ENCODE data around the gene CARMIL1. TPM values are rescaled to one million over a fixed set of nuclear protein-coding genes. Genes with fewer than 3 reads are reported as not detected.

Gene CARMIL1
- total RNA-seq, 1 donor from 2014 or later: 30.4 TPM

DNA sequence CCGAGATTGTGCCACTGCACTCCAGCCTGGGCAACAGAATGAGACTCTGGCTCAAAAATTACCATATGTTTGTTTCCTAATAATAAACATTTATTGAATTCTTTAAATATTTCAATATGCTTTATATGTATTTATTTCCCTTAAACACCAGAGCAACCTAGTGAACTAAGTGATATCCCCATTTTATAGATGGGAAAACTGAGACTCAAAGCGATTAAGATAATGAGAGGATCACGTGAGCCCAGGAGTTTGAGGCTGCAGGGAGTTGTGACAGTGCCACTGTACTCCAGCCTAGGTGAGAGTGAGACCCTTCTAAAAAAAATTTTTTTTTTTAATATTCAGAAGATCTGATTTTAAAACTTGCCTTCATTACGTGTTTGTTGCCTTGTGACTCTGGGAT is 19.4 kb upstream of the CARMIL1 start:
- intact Hi-C loops (cut with DNase I): loop anchor here (10.0 kb wide), 1 partner anchor 235 kb away; no protein-coding TSS in a partner anchor

DNA sequence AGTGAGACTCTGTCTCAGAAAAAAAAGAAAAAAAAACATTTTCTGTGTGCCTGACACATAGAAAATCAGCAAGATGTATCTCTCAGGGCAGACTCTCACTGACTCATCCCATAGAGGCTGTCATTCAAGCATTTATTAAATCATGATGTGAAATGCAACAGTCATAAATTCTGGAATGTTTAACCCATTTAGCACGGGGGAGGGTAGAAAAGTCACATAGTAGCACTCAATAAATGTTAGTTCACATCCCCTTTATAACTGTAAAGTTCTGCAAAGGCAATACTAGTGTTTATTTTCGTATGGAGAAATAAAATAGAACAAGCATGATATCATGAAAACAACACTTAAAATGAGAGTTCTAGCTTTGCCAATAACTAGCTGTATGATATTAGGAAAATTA is 15.5 kb upstream of the CARMIL1 start:
- no peak overlapping the region for H3K27ac ChIP-seq
- H3K27me3 ChIP-seq (ENCODE audit: low read depth): no peaks in the 10 kb centered on the region
- TF ChIP-seq, protein P1, sequence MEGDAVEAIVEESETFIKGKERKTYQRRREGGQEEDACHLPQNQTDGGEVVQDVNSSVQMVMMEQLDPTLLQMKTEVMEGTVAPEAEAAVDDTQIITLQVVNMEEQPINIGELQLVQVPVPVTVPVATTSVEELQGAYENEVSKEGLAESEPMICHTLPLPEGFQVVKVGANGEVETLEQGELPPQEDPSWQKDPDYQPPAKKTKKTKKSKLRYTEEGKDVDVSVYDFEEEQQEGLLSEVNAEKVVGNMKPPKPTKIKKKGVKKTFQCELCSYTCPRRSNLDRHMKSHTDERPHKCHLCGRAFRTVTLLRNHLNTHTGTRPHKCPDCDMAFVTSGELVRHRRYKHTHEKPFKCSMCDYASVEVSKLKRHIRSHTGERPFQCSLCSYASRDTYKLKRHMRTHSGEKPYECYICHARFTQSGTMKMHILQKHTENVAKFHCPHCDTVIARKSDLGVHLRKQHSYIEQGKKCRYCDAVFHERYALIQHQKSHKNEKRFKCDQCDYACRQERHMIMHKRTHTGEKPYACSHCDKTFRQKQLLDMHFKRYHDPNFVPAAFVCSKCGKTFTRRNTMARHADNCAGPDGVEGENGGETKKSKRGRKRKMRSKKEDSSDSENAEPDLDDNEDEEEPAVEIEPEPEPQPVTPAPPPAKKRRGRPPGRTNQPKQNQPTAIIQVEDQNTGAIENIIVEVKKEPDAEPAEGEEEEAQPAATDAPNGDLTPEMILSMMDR (IDR thresholded peaks at IDR 0.05): no peak
- no peak overlapping the region for H3K4me3 ChIP-seq
- H3K9me3 ChIP-seq: no peaks in the 10 kb centered on the region
- ATAC-seq: no peak
- DNase-seq: no peak
- no peaks in the 10 kb centered on the region for H3K36me3 ChIP-seq
- intact Hi-C loops (cut with DNase I): loop anchor here (10.0 kb wide), 1 partner anchor 231 kb away; no protein-coding TSS in a partner anchor
- H3K4me1 ChIP-seq: no peaks in the 10 kb centered on the region

More for the DNA sequence above, 19.4 kb upstream of the CARMIL1 start:
- Histone ChIP-seq H3K36me3 (no peaks in the 10 kb centered on the region), H3K27ac (no peak overlapping the region), H3K27me3 (ENCODE audit: low read depth) (no peaks in the 10 kb centered on the region), H3K9me3 (no peaks in the 10 kb centered on the region), H3K4me3 (no peak overlapping the region), H3K4me1 (no peaks in the 10 kb centered on the region)
- DNase-seq (no peak), ATAC-seq (no peak)
- TF ChIP-seq, protein P1 (IDR thresholded peaks at IDR 0.05): no peak

DNA sequence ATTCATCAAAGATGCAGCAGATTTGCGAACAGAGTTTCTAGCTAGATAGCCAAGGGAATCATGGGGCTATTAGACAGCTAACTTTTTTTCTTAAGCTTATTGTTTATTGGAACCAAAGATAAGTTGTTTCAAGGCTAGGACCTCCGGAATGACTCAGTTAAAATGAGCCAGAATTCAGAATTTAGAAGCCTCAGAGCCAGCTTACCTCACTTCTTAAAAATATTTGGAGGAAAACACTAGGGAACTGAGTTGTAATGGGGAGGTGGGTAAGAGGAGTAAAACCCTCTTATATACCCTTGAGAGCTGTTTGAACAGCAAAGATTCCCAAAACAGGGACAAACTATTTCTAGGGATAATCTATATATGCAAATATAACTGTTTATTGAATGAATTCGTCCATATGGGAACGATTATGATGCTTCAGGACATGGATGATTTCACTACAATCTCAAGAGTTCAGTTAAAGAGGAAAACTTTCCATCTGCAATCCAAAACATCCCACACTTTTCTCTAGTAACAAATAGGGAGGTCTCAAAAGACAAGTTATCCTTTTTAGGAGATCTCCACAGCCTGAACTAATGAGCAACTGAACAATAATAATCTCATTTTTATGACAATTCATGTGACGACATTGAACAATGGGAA is 12.6 kb upstream of the CARMIL1 start:
- intact Hi-C loops (cut with DNase I): loop anchor here (10.0 kb wide), 1 partner anchor 228 kb away; no protein-coding TSS in a partner anchor
- DNase-seq: no peak
- ATAC-seq: no peak
- Histone ChIP-seq H3K36me3 (no peaks in the 10 kb centered on the region), H3K4me1 (no peaks in the 10 kb centered on the region), H3K27ac (no peak overlapping the region), H3K9me3 (no peaks in the 10 kb centered on the region), H3K4me3 (no peak overlapping the region), H3K27me3 (ENCODE audit: low read depth) (no peaks in the 10 kb centered on the region)
- TF ChIP-seq, protein P1 (IDR thresholded peaks at IDR 0.05): no peak

DNA sequence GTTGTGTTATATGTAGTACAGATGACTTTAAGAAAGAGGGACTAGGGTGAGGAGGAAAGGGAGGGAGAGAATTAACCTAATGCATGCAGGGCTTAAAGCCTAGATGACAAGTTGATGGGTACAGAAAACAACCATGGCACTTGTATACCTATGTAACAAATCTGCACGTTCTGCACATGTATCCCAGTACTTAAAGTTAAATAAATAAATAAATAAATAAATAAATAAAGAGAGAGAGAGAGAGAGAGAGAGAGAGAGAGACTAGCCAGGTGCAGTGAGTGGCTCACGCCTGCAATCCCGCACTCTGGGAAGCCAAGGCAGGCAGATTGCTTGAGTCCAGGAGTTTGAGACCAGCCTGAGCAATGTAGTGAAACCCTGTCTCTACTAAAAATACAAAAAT is 11.5 kb upstream of the CARMIL1 start:
- H3K4me3 ChIP-seq: no peak overlapping the region
- H3K27ac ChIP-seq: no peak overlapping the region
- ATAC-seq (no peak), DNase-seq (no peak)
- no peaks in the 10 kb centered on the region for H3K36me3 ChIP-seq
- H3K9me3 ChIP-seq: no peaks in the 10 kb centered on the region
- no peaks in the 10 kb centered on the region for H3K4me1 ChIP-seq
- intact Hi-C loops (cut with DNase I): loop anchor here (10.0 kb wide), 1 partner anchor 227 kb away; no protein-coding TSS in a partner anchor
- no peaks in the 10 kb centered on the region for H3K27me3 ChIP-seq (ENCODE audit: low read depth)
- TF ChIP-seq, protein P1 (IDR thresholded peaks at IDR 0.05): no peak

DNA sequence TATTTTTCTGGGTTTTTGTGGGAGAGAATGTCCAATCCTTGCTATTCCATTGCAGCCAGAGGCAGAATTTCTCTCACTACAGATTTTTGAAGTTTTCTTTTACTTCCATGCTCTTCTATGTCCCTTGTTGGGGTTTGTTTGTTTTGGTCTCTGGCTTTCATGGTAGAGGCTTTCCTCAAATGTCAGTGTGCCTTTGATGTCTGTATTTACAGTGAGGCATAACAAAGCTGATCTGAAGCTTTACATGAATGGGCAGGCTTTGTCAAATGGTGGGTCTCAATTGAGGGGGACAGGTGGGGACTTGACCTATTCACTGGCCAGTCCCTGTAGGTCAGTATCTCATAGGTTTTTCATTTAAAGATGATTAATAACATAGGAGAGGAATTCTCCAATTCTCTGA is 8.6 kb upstream of the CARMIL1 start:
- no peaks in the 10 kb centered on the region for H3K9me3 ChIP-seq
- TF ChIP-seq, protein P1 (IDR thresholded peaks at IDR 0.05): no peak
- intact Hi-C loops (cut with DNase I): no loop called here
- H3K36me3 ChIP-seq: no peaks in the 10 kb centered on the region
- H3K4me1 ChIP-seq: no peaks in the 10 kb centered on the region
- no peak overlapping the region for H3K4me3 ChIP-seq
- H3K27ac ChIP-seq: no peak overlapping the region
- H3K27me3 ChIP-seq (ENCODE audit: low read depth): no peaks in the 10 kb centered on the region
- DNase-seq (no peak), ATAC-seq (no peak)

All from lower lobe of right lung (tissue), 2 donors.